Stimulated activated CD4-positive, alpha-beta T cell treated with anti-CD3 and anti-CD28 coated beads, Interleukin-4, amount 100 ng/mL, for 4 hours (primary cell): Measurements from ENCODE around the gene LRRC51.
"Not testable (repeated sequence)": the region's sequence is repeated elsewhere in the genome, so short reads cannot be mapped to it uniquely, and the experiment has no call there.

Experiments
- DNase-seq, 2 experiments: peaks; one replicate each; pipeline ENCODE4 v3.0.0-alpha.2; 2020

Gene LRRC51

DNA sequence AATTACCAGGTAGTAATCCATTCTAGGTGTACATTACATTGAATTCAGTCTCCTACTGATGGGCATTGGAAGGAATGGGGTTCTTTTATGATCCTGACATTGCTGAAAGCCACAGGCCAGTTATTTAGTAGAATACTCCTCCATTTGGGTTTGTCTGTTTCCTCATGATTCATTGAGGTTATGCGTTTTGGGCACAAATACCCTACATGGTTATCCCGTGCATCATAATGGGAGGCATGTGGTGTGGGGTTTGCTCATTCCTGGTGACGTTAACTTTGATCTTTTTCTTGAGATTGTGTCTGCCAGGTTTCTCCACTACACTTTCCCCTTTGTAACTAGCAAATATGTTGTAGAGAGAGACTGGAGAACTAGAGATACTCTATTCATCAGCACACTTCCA, 60.4 kb downstream of the LRRC51 start:
- DNase-seq, result no peak

DNA sequence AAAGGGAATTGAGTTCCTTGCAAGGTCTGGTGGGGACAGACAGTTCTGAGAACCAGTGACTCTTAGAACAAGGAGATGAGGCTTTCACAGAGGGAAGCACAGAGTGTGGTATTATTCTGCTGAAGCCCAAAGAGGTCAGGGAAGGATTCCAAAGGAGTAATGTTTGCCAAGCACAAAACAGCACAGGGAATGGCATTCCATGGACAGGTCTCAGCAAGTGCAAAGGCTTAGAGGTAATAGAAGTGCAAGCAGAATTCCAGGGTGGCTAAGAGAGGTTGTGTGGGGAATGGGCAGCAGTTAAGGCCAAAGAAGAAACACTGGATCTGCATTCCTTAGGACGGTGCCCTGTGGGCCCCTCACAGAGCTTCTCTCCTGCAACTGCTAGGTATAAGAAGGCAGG, 61.4 kb downstream of the LRRC51 start:
- not testable (repeated sequence) for DNase-seq

DNA sequence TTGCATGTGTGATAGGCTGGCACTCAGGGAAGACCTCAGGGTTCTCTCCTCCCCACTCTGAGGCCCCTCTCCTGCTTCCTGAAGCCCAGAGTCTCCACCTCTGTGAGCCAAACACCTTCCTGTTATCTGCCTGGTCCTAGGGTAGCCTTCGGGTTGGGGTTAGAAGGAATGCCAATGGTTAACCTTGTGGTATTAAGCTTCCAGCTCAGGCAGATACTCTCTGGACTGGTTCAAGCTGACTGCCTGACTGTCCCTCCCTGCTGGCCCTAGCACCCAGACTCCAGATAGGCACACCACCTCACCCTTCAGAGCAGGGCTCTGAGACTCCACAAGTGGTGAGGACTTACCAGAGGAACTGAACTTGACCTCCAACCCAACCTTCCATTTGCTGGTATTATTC, 61.9 kb downstream of the LRRC51 start:
- DNase-seq, result not testable (repeated sequence)

DNA sequence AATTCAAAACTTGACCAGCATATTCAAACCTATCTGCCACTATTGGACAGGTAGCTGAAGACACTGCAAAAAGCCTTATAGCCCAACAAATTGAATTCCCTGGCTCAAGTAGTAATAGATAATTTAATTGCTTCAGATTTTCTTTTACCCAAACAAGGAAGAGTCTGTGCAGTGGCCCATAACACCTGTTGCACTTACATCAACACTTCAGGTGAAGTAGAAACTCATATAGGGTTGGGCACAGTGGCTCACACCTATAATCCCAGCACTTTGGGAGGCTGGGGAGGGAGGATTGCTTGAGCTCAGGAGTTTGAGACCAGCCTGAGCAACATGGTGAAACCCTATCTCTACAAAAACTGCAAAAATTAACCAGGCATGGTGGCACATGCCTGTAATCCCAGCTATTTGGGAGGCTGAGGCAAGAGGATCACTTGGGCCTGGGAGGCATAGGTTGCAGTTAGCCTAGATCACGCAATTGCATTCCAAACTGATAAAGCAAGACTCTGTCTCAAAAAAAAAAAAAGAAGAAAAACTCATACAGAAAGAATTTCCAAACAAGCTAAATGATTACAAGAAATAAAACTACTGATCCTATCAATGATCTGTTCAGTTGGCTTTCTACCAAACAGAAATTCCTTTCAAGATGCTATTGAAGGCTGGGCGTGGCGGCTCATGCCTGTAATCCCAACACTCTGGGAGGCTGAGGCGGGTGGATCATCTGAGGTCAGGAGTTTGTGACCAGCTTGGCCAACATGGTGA, 64.3 kb downstream of the LRRC51 start:
- no peak for DNase-seq
